GM21367 (cell line): Measurements from ENCODE around the gene WFIKKN2.

Experiments used
- ATAC-seq: cut with Tn5 transposase; IDR thresholded peaks from one replicate; pipeline ENCODE4 v1.9.1; 2021; ENCODE audit not compliant: unreplicated experiment

WFIKKN2 gene

GRCh38 chr17:50833510-50834428, 1.6 kb upstream of the WFIKKN2 start:
- ATAC-seq, result no peak

GRCh38 chr17:50834429-50835300, 721 bp upstream of the WFIKKN2 start:
- ATAC-seq, result no peak

- no peak for ATAC-seq
Observed at GRCh38 chr17:50836826-50837225, 1.4 kb downstream of the WFIKKN2 start.

GRCh38 chr17:50837286-50837979, 2.0 kb downstream of the WFIKKN2 start:
- ATAC-seq, result no peak

GRCh38 chr17:50837980-50838954, 2.9 kb downstream of the WFIKKN2 start:
- no peak for ATAC-seq

- ATAC-seq, result no peak
Observed at GRCh38 chr17:50839591-50840310, 4.4 kb downstream of the WFIKKN2 start.

- ATAC-seq, result no peak
Observed at GRCh38 chr17:50840311-50840851, 5.0 kb downstream of the WFIKKN2 start.

GRCh38 chr17:50841277-50841948, 6.0 kb downstream of the WFIKKN2 start:
- ATAC-seq, result no peak

- no peak for ATAC-seq
Observed at GRCh38 chr17:50841949-50842354, 6.6 kb downstream of the WFIKKN2 start.

- ATAC-seq, result no peak
Observed at GRCh38 chr17:50842506-50843149, 7.2 kb downstream of the WFIKKN2 start.

- no peak for ATAC-seq
Observed at GRCh38 chr17:50843150-50843905, 7.9 kb downstream of the WFIKKN2 start.

- ATAC-seq, result no peak
Observed at GRCh38 chr17:50844117-50844700, 8.8 kb downstream of the WFIKKN2 start.

- ATAC-seq, result no peak
Observed at GRCh38 chr17:50845240-50846147, 10.1 kb downstream of the WFIKKN2 start.

GRCh38 chr17:50847566-50847965, 12.2 kb downstream of the WFIKKN2 start:
- ATAC-seq, result no peak

- ATAC-seq, result no peak
Observed at GRCh38 chr17:50848039-50848438, 12.7 kb downstream of the WFIKKN2 start.

GRCh38 chr17:50848711-50849110, 13.3 kb downstream of the WFIKKN2 start:
- ATAC-seq, result no peak
